Psoas muscle (tissue), 8 donors: ENCODE data around the gene DACT1. TPM values are rescaled to one million over a fixed set of nuclear protein-coding genes. Genes with fewer than 3 reads are reported as not detected.

ENCODE experiments used
- ATAC-seq, 4 donors: fragments of 200-7000 bp; cut with Tn5 transposase; one replicate each; pipeline ENCODE4 v1.9.1; 2020; ENCODE audit warnings: moderate library complexity in 3 of 4, mild to moderate bottlenecking in 2 of 4
- DNase-seq, 2 donors: peaks; one replicate each; pipeline ENCODE4 v3.0.0-alpha.2; 2020
- H3K27ac ChIP-seq: fragments of 200-600 bp; one replicate; pipeline ENCODE4 v1.8.0; 2022
- H3K27me3 ChIP-seq, 3 donors: fragments of 200-600 bp in 1 of 3; one replicate each; pipeline versions ENCODE4 v1.6.1 to v1.8.0; 2013 to 2022; ENCODE audit warnings: low read length in 2 of 3, mild to moderate bottlenecking in 2 of 3, moderate library complexity in 1 of 3; ENCODE audit not compliant: insufficient read depth in 3 of 3
- H3K36me3 ChIP-seq, 2 donors: fragments of 200-600 bp in 1 of 2; one replicate each; pipeline versions ENCODE4 v1.6.1 to v1.8.0; 2013 to 2022; ENCODE audit warnings: low read depth in 1 of 2, mild to moderate bottlenecking in 1 of 2, moderate library complexity in 1 of 2; ENCODE audit not compliant: insufficient read depth in 1 of 2
- H3K4me1 ChIP-seq: fragments of 200-600 bp; one replicate; pipeline ENCODE4 v1.8.0; 2022
- H3K4me3 ChIP-seq: fragments of 200-600 bp; one replicate; pipeline ENCODE4 v1.8.0; 2022; ENCODE audit warnings: mild to moderate bottlenecking
- H3K9me3 ChIP-seq: fragments of 200-600 bp; one replicate; pipeline ENCODE4 v1.8.0; 2022
- CTCF ChIP-seq: fragments of 200-600 bp; IDR thresholded peaks from one replicate; pipeline ENCODE4 v1.8.0; 2022; ENCODE audit warnings: antibody characterized with exemption
- WGBS, 3 donors: extraction: QIAGEN DNeasy Blood & Tissue Kit; methylation state at CpG; one replicate each; pipeline versions ENCODE4 v1.1.6 to v1.1.7; 2013; 5-methylcytosine and 5-hydroxymethylcytosine counted together
- intact Hi-C, 2 donors: fragments of 100-400 bp; cut with DNase I; formaldehyde crosslinking; loops; one replicate each; pipeline versions ENCODE4 v1.11.0 to v1.14.2; 2022
- polyA plus RNA-seq, 3 donors: library from polyadenylated mRNA; stranded (reverse); fragments of 200-250 nt; gene quantifications; one replicate each; pipeline ENCODE4 v1.2.3, GENCODE V29; 2013
- total RNA-seq, 4 donors: library from RNA; stranded (reverse); fragmentation: NEBNext Ultra II Directional in 2 of 4; extraction: Animal tissue kit (Norgen Biotek cat#: 25700) in 2 of 4; gene quantifications; one replicate each; pipeline versions ENCODE4 v1.2.1 to v1.2.4, GENCODE V29; 2021 to 2023
- donor health status: healthy with polysubstance abuse.
- donor health status: DM: no; HTN: no; CAD: no; lungs with moderate emphysema.
- donor health status: Bipolar disorder and iron deficiency.
- donor health status: healthy.
- donor health status: DM: yes; HTN: yes; CAD: no.
- donor health status: DM: no; HTN: no; CAD: no.
- donor health status: DM: no; HTN: no; CAD: no.
- donor health status: DM: yes; HTN: yes; CAD: no.

DACT1 gene
- total and polyA plus RNA-seq, 7 donors, result 0.34 to 3.0 (median 1.0) TPM

- no peak overlapping the region for H3K4me3 ChIP-seq
- 85 to 90% (median 86%) methylated on average over 4 of the region's 4 CpGs for WGBS, 3 donors
These were observed 39.5 kb upstream of the DACT1 start for GRCh38 chr14:58598028-58598803.

GRCh38 chr14:58598804-58599525 lies 38.8 kb upstream of the DACT1 start:
- Histone ChIP-seq H3K4me3 (no peak overlapping the region), H3K27ac (no peak overlapping the region), H3K36me3 (no peaks in the 10 kb centered on the region), H3K4me1 (no peaks in the 10 kb centered on the region), H3K9me3 (no peaks in the 10 kb centered on the region), H3K27me3 (no peaks in the 10 kb centered on the region)
- no peak for ATAC-seq
- no peak for TF ChIP-seq CTCF
- intact Hi-C loops, result no loop called here
- 78 to 79% (median 79%) methylated on average over 11 of the region's 11 CpGs for WGBS, 3 donors
- no peak for DNase-seq

More at GRCh38 chr14:58598028-58598803, 39.5 kb upstream of the DACT1 start:
- Histone ChIP-seq H3K4me1 (no peaks in the 10 kb centered on the region), H3K27ac (no peak overlapping the region), H3K9me3 (no peaks in the 10 kb centered on the region), H3K36me3 (no peaks in the 10 kb centered on the region), H3K27me3 (no peaks in the 10 kb centered on the region)
- DNase-seq (no peak), ATAC-seq (no peak)
- intact Hi-C loops, result no loop called here
- no peak for TF ChIP-seq CTCF

- TF ChIP-seq CTCF, result no peak
- DNase-seq (no peak), ATAC-seq (no peak)
- Histone ChIP-seq H3K4me3 (no peak overlapping the region), H3K4me1 (no peaks in the 10 kb centered on the region), H3K36me3 (no peaks in the 10 kb centered on the region), H3K9me3 (no peaks in the 10 kb centered on the region), H3K27me3 (no peaks in the 10 kb centered on the region), H3K27ac (no peak overlapping the region)
- intact Hi-C loops, result no loop called here
- 84 to 88% (median 87%) methylated on average over 2 of the region's 2 CpGs for WGBS, 3 donors
These were observed 38.1 kb upstream of the DACT1 start for GRCh38 chr14:58599707-58600106.

GRCh38 chr14:58605465-58605864 lies 32.3 kb upstream of the DACT1 start:
- intact Hi-C loops, result no loop called here
- no peak overlapping the region for H3K27ac ChIP-seq
- DNase-seq (no peak), ATAC-seq (no peak)
- H3K9me3 ChIP-seq, result no peaks in the 10 kb centered on the region
- H3K27me3 ChIP-seq, result peaks cover 0 to 3% (median 0%) of the 10 kb centered on the region in 3 donors
- no peaks in the 10 kb centered on the region for H3K36me3 ChIP-seq
- H3K4me1 ChIP-seq, result no peaks in the 10 kb centered on the region
- WGBS, 3 donors, result 73 to 85% (median 75%) methylated on average over 4 of the region's 4 CpGs
- TF ChIP-seq CTCF, result no peak
- H3K4me3 ChIP-seq, result no peak overlapping the region
